ENCODE measurements around the gene SFT2D1. TPM values are rescaled to one million over a fixed set of nuclear protein-coding genes. Genes with fewer than 3 reads are reported as not detected.

Gene SFT2D1
- total RNA-seq, 1 experiment from 2014 or later: 65.6 TPM

DNA sequence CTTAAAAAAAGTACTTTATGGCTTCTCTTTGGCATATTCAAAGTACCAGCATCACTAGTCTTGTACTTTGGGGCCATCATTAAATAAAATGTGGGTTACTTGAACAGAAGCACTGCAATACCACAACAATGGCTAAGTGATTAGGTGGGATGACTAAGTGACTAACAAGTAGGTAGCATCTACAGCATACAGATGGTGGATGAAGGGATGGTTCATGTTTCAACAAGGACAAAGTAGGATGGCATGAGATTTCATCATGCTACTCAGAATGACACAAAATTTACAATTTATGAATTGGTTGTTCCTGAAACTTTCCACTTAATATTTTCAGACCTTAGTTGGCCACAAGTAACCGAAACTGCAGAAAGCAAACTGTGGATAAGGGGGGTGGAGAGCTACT is 32.7 kb upstream of the SFT2D1 start:
- Histone ChIP-seq H3K79me2 (ENCODE audit: insufficient read depth, low read length) (no peaks in the 10 kb centered on the region), H3K27ac (ENCODE audit: low read depth, low read length) (no peak overlapping the region), H3K9me2 (ENCODE audit: insufficient read depth) (no peaks in the 10 kb centered on the region), H3K36me3 (ENCODE audit: control insufficient read depth in 1 of 2, insufficient read depth in 2 of 2, low read length in 2 of 2) (no peaks in the 10 kb centered on the region), H3K4me3 (replicated peaks in 1 of 2; ENCODE audit: low read depth in 1 of 2, low read length in 2 of 2) (no peak overlapping the region), H3K4me2 (ENCODE audit: low read length) (no peak overlapping the region), H3K4me1 (ENCODE audit: control insufficient read depth in 1 of 2, insufficient read depth in 2 of 2, low read length in 2 of 2) (no peaks in the 10 kb centered on the region), H3K9ac (ENCODE audit: low read length) (no peak overlapping the region), H4K20me1 (ENCODE audit: insufficient read depth) (no peaks in the 10 kb centered on the region), H3K27me3 (ENCODE audit: insufficient read depth, low read length) (no peaks in the 10 kb centered on the region), H3K9me3 (ENCODE audit: control insufficient read depth in 1 of 2, insufficient read depth in 1 of 2, low read depth in 1 of 2, low read length in 2 of 2) (no peaks in the 10 kb centered on the region), H2AFZ (ENCODE audit: low read depth, low read length, poor library complexity, severe bottlenecking) (no peak overlapping the region)
- ATAC-seq: no peak
- no peak for TF ChIP-seq RAD21 (IDR thresholded peaks at IDR 0.05; ENCODE audit: low read depth)
- TF ChIP-seq YY1 (IDR thresholded peaks at IDR 0.05; ENCODE audit: extremely low read depth, insufficient replicate concordance, low read depth, low read length): no peak
- no peak for TF ChIP-seq SP1 (IDR thresholded peaks at IDR 0.05; ENCODE audit: low read depth)
- TF ChIP-seq POLR2A (IDR thresholded peaks at IDR 0.05; ENCODE audit: borderline replicate concordance, extremely low read depth, insufficient read depth, insufficient read length): no peak
- TF ChIP-seq EGR1 (IDR thresholded peaks at IDR 0.05; ENCODE audit: low read depth): no peak
- intact Hi-C loops (cut with micrococcal nuclease): no loop called here
- ChIA-PET RAD21 (ENCODE audit: low non-redundant PET in 1 of 2, low total read pairs in 2 of 2, uncharacterized antibody in 2 of 2, unreplicated experiment in 2 of 2) (no interaction called here), CTCF (no interaction called here), POLR2A (no interaction called here)
- no TSS peak for BruUV-seq (replicated peaks)
- no peak for DNase-seq (ENCODE audit: low read depth, low spot score)

DNA sequence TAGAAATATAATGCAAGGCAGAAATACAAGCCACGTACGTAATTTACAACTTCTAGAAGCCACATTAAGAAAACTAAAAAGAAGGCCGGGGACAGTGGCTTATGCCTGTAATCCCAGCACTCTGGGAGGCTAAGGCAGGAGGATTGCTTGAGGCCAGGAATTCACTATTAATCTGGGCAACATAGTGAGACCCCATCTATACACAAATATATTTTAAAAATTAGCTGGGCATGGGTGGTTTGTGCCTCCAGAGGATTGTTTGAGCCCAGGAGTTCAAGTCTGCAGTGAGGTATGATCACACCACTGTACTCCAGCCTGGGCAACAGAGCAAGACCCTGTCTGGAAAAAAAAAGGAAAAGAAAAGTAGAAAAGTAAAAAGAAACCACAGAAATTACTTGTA is 28.1 kb upstream of the SFT2D1 start:
- no peak for ATAC-seq
- no peaks in the 10 kb centered on the region for H3K79me2 ChIP-seq (ENCODE audit: insufficient read depth, low read length)
- BruUV-seq (replicated peaks): no TSS peak
- H3K9me3 ChIP-seq (ENCODE audit: control insufficient read depth in 1 of 2, insufficient read depth in 1 of 2, low read depth in 1 of 2, low read length in 2 of 2): no peaks in the 10 kb centered on the region
- TF ChIP-seq, protein P1, sequence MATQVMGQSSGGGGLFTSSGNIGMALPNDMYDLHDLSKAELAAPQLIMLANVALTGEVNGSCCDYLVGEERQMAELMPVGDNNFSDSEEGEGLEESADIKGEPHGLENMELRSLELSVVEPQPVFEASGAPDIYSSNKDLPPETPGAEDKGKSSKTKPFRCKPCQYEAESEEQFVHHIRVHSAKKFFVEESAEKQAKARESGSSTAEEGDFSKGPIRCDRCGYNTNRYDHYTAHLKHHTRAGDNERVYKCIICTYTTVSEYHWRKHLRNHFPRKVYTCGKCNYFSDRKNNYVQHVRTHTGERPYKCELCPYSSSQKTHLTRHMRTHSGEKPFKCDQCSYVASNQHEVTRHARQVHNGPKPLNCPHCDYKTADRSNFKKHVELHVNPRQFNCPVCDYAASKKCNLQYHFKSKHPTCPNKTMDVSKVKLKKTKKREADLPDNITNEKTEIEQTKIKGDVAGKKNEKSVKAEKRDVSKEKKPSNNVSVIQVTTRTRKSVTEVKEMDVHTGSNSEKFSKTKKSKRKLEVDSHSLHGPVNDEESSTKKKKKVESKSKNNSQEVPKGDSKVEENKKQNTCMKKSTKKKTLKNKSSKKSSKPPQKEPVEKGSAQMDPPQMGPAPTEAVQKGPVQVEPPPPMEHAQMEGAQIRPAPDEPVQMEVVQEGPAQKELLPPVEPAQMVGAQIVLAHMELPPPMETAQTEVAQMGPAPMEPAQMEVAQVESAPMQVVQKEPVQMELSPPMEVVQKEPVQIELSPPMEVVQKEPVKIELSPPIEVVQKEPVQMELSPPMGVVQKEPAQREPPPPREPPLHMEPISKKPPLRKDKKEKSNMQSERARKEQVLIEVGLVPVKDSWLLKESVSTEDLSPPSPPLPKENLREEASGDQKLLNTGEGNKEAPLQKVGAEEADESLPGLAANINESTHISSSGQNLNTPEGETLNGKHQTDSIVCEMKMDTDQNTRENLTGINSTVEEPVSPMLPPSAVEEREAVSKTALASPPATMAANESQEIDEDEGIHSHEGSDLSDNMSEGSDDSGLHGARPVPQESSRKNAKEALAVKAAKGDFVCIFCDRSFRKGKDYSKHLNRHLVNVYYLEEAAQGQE (IDR thresholded peaks at IDR 0.05; ENCODE audit: low read depth): no peak
- TF ChIP-seq POLR2A (IDR thresholded peaks at IDR 0.05; ENCODE audit: borderline replicate concordance, extremely low read depth, insufficient read depth, insufficient read length) (no peak), FOSL1 (IDR thresholded peaks at IDR 0.05; ENCODE audit: low read depth) (no peak), EZH2 (IDR thresholded peaks at IDR 0.05) (no peak), ZFX (IDR thresholded peaks at IDR 0.05) (no peak), CEBPB (IDR thresholded peaks at IDR 0.05; ENCODE audit: low read depth) (no peak), EGR1 (IDR thresholded peaks at IDR 0.05; ENCODE audit: low read depth) (no peak), MAX (IDR thresholded peaks at IDR 0.05) (no peak), RAD21 (IDR thresholded peaks at IDR 0.05; ENCODE audit: low read depth) (no peak), SIN3A (IDR thresholded peaks at IDR 0.05; ENCODE audit: low read depth) (no peak), EZH2phosphoT487 (IDR thresholded peaks at IDR 0.05; ENCODE audit: borderline replicate concordance) (no peak), CBX3 (IDR thresholded peaks at IDR 0.05; ENCODE audit: low read depth) (no peak)
- TF ChIP-seq, protein P2, sequence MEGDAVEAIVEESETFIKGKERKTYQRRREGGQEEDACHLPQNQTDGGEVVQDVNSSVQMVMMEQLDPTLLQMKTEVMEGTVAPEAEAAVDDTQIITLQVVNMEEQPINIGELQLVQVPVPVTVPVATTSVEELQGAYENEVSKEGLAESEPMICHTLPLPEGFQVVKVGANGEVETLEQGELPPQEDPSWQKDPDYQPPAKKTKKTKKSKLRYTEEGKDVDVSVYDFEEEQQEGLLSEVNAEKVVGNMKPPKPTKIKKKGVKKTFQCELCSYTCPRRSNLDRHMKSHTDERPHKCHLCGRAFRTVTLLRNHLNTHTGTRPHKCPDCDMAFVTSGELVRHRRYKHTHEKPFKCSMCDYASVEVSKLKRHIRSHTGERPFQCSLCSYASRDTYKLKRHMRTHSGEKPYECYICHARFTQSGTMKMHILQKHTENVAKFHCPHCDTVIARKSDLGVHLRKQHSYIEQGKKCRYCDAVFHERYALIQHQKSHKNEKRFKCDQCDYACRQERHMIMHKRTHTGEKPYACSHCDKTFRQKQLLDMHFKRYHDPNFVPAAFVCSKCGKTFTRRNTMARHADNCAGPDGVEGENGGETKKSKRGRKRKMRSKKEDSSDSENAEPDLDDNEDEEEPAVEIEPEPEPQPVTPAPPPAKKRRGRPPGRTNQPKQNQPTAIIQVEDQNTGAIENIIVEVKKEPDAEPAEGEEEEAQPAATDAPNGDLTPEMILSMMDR (IDR thresholded peaks at IDR 0.05 in 2 of 3, conservative IDR thresholded peaks at IDR 0.05 in 1 of 3; ENCODE audit: borderline replicate concordance in 1 of 3, insufficient read depth in 1 of 3, low read depth in 2 of 3, low read length in 2 of 3): no peak
- no peak overlapping the region for H3K27ac ChIP-seq (ENCODE audit: low read depth, low read length)
- H3K36me3 ChIP-seq (ENCODE audit: control insufficient read depth in 1 of 2, insufficient read depth in 2 of 2, low read length in 2 of 2): no peaks in the 10 kb centered on the region
- CTCF ChIA-PET: interaction anchor here (1.7 kb wide), 1 partner anchor 11 kb away, joined by 7 read pairs; no protein-coding TSS in a partner anchor
- H2AFZ ChIP-seq (ENCODE audit: low read depth, low read length, poor library complexity, severe bottlenecking): no peak overlapping the region
- H3K27me3 ChIP-seq (ENCODE audit: insufficient read depth, low read length): no peaks in the 10 kb centered on the region
- RAD21 ChIA-PET (ENCODE audit: low non-redundant PET in 1 of 2, low total read pairs in 2 of 2, uncharacterized antibody in 2 of 2, unreplicated experiment in 2 of 2): no interaction called here
- POLR2A ChIA-PET: no interaction called here
- no peak overlapping the region for H3K4me3 ChIP-seq (replicated peaks in 1 of 2; ENCODE audit: low read depth in 1 of 2, low read length in 2 of 2)
- H4K20me1 ChIP-seq (ENCODE audit: insufficient read depth): no peaks in the 10 kb centered on the region
- DNase-seq (ENCODE audit: low read depth, low spot score): no peak
- intact Hi-C loops (cut with micrococcal nuclease): no loop called here
- no peaks in the 10 kb centered on the region for H3K4me1 ChIP-seq (ENCODE audit: control insufficient read depth in 1 of 2, insufficient read depth in 2 of 2, low read length in 2 of 2)
- no peak overlapping the region for H3K4me2 ChIP-seq (ENCODE audit: low read length)
- no peak overlapping the region for H3K9ac ChIP-seq (ENCODE audit: low read length)
- no peaks in the 10 kb centered on the region for H3K9me2 ChIP-seq (ENCODE audit: insufficient read depth)

Data from HCT116 (cell line).